Neural progenitor cell (in vitro differentiated cells): ENCODE results near the gene ZC3H12C. TPM values are rescaled to one million over a fixed set of nuclear protein-coding genes. Genes with fewer than 3 reads are reported as not detected.

Experiments
- DNase-seq: peaks from one replicate; pipeline ENCODE4 v3.0.0-alpha.2; 2016; ENCODE audit warnings: low spot score
- H2AFZ ChIP-seq: fragments of 200-600 bp; sonication (generic); replicated peaks from 2 replicates; pipeline ENCODE4 v1.6.1; 2016; ENCODE audit warnings: antibody characterized with exemption
- H3F3A ChIP-seq: fragments of 200-600 bp; sonication (generic); 2 replicates; pipeline ENCODE4 v1.6.1; 2016; ENCODE audit warnings: antibody characterized with exemption, low read depth
- H3K27ac ChIP-seq: fragments of 200-600 bp; sonication (generic); 2 replicates; pipeline ENCODE4 v1.5.1; 2016; ENCODE audit warnings: mild to moderate bottlenecking
- H3K27me3 ChIP-seq: fragments of 200-600 bp; sonication (generic); 2 replicates; pipeline ENCODE4 v1.6.1; 2016; ENCODE audit warnings: mild to moderate bottlenecking, moderate library complexity
- H3K36me3 ChIP-seq: fragments of 200-600 bp; sonication (generic); 2 replicates; pipeline ENCODE4 v1.5.1; 2016
- H3K4me1 ChIP-seq: fragments of 200-600 bp; sonication (generic); 2 replicates; pipeline ENCODE4 v1.6.1; 2016; ENCODE audit warnings: mixed run types
- H3K4me2 ChIP-seq: fragments of 200-600 bp; sonication (generic); 2 replicates; pipeline ENCODE4 v1.6.1; 2016
- H3K4me3 ChIP-seq: fragments of 200-600 bp; sonication (generic); 2 replicates; pipeline ENCODE4 v1.5.1; 2016
- H3K79me2 ChIP-seq: fragments of 200-600 bp; sonication (generic); 2 replicates; pipeline ENCODE4 v1.6.1; 2016; ENCODE audit warnings: low read depth
- H3K9ac ChIP-seq: fragments of 200-600 bp; sonication (generic); 2 replicates; pipeline ENCODE4 v1.6.1; 2016
- H3K9me3 ChIP-seq: fragments of 200-600 bp; sonication (generic); 2 replicates; pipeline ENCODE4 v1.5.1; 2016; ENCODE audit warnings: low read depth
- H4K20me1 ChIP-seq: fragments of 200-600 bp; sonication (generic); 2 replicates; pipeline ENCODE4 v1.6.1; 2016; ENCODE audit warnings: low read depth
- H3K27ac Mint-ChIP-seq: 3 replicates; pipeline ENCODE4 v1.8.0; 2021; ENCODE audit warnings: mixed read lengths
- H3K27me3 Mint-ChIP-seq: 2 replicates; pipeline ENCODE4 v1.8.0; 2022; ENCODE audit warnings: low read depth, mild to moderate bottlenecking, inconsistent platforms, moderate library complexity, mixed read lengths; ENCODE audit not compliant: insufficient read depth
- H3K36me3 Mint-ChIP-seq: 3 replicates; pipeline ENCODE4 v1.8.0; 2021; ENCODE audit warnings: mixed read lengths
- H3K4me1 Mint-ChIP-seq: 3 replicates; pipeline ENCODE4 v1.8.0; 2021; ENCODE audit warnings: mixed read lengths
- H3K4me3 Mint-ChIP-seq: 3 replicates; pipeline ENCODE4 v1.8.0; 2021; ENCODE audit warnings: mild to moderate bottlenecking, moderate library complexity, mixed read lengths
- H3K9me3 Mint-ChIP-seq: 3 replicates; pipeline ENCODE4 v1.8.0; 2020; ENCODE audit warnings: mixed read lengths
- EZH2 ChIP-seq: fragments of 200-600 bp; sonication (generic); IDR thresholded peaks from 2 replicates; pipeline ENCODE4 v1.6.1; 2017; ENCODE audit warnings: antibody characterized with exemption, mild to moderate bottlenecking, moderate library complexity
- EZH2phosphoT487 ChIP-seq: fragments of 200-600 bp; sonication (generic); IDR thresholded peaks from 2 replicates; pipeline ENCODE4 v1.6.1; 2017; ENCODE audit warnings: antibody characterized with exemption
- total RNA-seq: library from RNA; depleted of rRNA; stranded (reverse); fragments of >200 nt; gene quantifications from 2 replicates; pipeline ENCODE4 v1.2.3, GENCODE V29; 2015; ENCODE audit warnings: low replicate concordance
- TF ChIP-seq, protein P1 (sequence below): fragments of 200-600 bp; sonication (generic); IDR thresholded peaks from 2 replicates; pipeline ENCODE4 v1.5.1; 2017; ENCODE audit warnings: antibody characterized with exemption, mild to moderate bottlenecking

The ZC3H12C gene
- total RNA-seq, 1 donor from 2014 or later, result 31.8 TPM

- Histone ChIP-seq H3K79me2 (no peaks in the 10 kb centered on the region), H2AFZ (no peak overlapping the region), H3K4me3 (no peak overlapping the region), H3K9me3 (no peaks in the 10 kb centered on the region), H4K20me1 (no peaks in the 10 kb centered on the region), H3K9ac (no peak overlapping the region), H3K36me3 (no peaks in the 10 kb centered on the region), H3F3A (no peaks in the 10 kb centered on the region), H3K4me1 (no peaks in the 10 kb centered on the region), H3K27ac (no peak overlapping the region), H3K27me3 (no peaks in the 10 kb centered on the region), H3K4me2 (no peak overlapping the region)
- no peaks in the 10 kb centered on the region for H3K4me1 Mint-ChIP-seq
- peaks cover 5% of the 10 kb centered on the region for H3K27me3 Mint-ChIP-seq
- no peak for DNase-seq
- no peaks in the 10 kb centered on the region for H3K9me3 Mint-ChIP-seq
- H3K4me3 Mint-ChIP-seq, result no peak overlapping the region
- H3K36me3 Mint-ChIP-seq, result peaks cover 6% of the 10 kb centered on the region
- no peak overlapping the region for H3K27ac Mint-ChIP-seq
- TF ChIP-seq, protein P1, sequence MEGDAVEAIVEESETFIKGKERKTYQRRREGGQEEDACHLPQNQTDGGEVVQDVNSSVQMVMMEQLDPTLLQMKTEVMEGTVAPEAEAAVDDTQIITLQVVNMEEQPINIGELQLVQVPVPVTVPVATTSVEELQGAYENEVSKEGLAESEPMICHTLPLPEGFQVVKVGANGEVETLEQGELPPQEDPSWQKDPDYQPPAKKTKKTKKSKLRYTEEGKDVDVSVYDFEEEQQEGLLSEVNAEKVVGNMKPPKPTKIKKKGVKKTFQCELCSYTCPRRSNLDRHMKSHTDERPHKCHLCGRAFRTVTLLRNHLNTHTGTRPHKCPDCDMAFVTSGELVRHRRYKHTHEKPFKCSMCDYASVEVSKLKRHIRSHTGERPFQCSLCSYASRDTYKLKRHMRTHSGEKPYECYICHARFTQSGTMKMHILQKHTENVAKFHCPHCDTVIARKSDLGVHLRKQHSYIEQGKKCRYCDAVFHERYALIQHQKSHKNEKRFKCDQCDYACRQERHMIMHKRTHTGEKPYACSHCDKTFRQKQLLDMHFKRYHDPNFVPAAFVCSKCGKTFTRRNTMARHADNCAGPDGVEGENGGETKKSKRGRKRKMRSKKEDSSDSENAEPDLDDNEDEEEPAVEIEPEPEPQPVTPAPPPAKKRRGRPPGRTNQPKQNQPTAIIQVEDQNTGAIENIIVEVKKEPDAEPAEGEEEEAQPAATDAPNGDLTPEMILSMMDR, result no peak
- TF ChIP-seq EZH2phosphoT487 (no peak), EZH2 (no peak)
Observed at GRCh38 chr11:110217936-110218335, 124.7 kb downstream of the ZC3H12C start.

DNA sequence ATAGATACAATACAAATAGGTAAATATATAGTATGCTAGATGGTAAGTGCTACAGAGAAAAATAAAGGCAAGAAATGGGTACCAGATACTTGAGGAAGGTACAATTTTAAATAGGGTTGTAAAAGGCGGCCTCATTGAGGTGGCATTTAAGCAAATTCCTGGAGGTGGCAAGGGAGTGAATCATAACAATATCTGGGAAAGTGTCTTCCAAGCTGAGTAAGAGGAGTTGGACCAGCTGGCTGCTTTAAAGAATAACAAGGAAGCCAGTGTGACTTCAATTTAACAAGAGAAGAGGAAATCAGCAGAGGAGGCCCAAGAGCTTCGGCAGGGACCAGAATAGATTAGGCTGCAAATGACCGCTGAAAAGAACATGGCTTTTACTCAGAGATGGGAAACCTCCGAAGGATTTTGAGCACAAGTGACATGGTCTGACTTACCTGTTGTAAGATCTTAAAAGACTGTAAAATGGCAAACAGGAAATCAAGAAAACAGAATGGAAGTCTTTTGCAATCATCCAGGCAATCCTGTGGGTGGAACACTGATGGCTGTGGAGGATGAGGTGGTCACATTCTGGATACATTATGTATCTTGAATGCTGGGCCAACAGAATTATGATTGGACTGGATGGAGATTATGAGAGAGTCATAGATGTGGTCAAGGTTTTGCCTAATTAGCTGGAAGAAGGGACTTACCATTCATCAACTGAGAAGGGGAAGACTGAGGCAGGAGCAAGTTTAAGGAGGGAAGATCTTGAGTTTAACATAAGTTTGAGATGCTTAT lies 126.0 kb downstream of the ZC3H12C start:
- Histone ChIP-seq H4K20me1 (no peaks in the 10 kb centered on the region), H3K27ac (no peak overlapping the region)

More for the DNA sequence above, 126.0 kb downstream of the ZC3H12C start:
- H2AFZ ChIP-seq, result no peak overlapping the region
- no peaks in the 10 kb centered on the region for H3K27me3 ChIP-seq
- peaks cover 8% of the 10 kb centered on the region for H3K36me3 Mint-ChIP-seq
- peaks cover under 1% of the 10 kb centered on the region for H3K36me3 ChIP-seq
- H3K79me2 ChIP-seq, result no peaks in the 10 kb centered on the region
- no peaks in the 10 kb centered on the region for H3K4me1 Mint-ChIP-seq
- H3K4me3 Mint-ChIP-seq, result no peak overlapping the region
- H3F3A ChIP-seq, result no peaks in the 10 kb centered on the region
- H3K9ac ChIP-seq, result no peak overlapping the region
- no peak for DNase-seq
- TF ChIP-seq EZH2, result no peak
- TF ChIP-seq, protein P1, result no peak
- no peak for TF ChIP-seq EZH2phosphoT487
- H3K4me1 ChIP-seq, result no peaks in the 10 kb centered on the region
- peaks cover 8% of the 10 kb centered on the region for H3K27me3 Mint-ChIP-seq
- H3K27ac Mint-ChIP-seq, result no peak overlapping the region
- H3K9me3 ChIP-seq, result no peaks in the 10 kb centered on the region
- no peak overlapping the region for H3K4me3 ChIP-seq
- no peak overlapping the region for H3K4me2 ChIP-seq
- H3K9me3 Mint-ChIP-seq, result no peaks in the 10 kb centered on the region

Other genes with a start within 250 kb of the ZC3H12C start
- 70.7 and 199 TPM in 2 replicates for gene RDX, start 203.2 kb downstream of the ZC3H12C start, total RNA-seq